HepG2 (cell line): ENCODE results near the gene NRL. TPM values are rescaled to one million over a fixed set of nuclear protein-coding genes. Genes with fewer than 3 reads are reported as not detected.
A peak's percentile ranks its signal among the peaks of the same experiment; 100 is the strongest.

ENCODE experiments used
- CEBPB ChIP-seq: IDR thresholded peaks from 2 replicates; pipeline ENCODE4 v1.6.1; 2011; ENCODE audit warnings: low read depth, low read length, improper control_type of control experiment, borderline replicate concordance
- DBP ChIP-seq: sonication (generic); formaldehyde crosslinking; IDR thresholded peaks from 2 replicates; pipeline ENCODE4 v1.4.0; 2020; ENCODE audit warnings: missing genetic modification reagents; ENCODE audit errors: not compliant biosample characterization
- E2F5 ChIP-seq: sonication (generic); formaldehyde crosslinking; conservative IDR thresholded peaks from 2 replicates; pipeline ENCODE4 v1.4.0; 2020; ENCODE audit warnings: missing genetic modification reagents
- ETV5 ChIP-seq: IDR thresholded peaks from 2 replicates; pipeline ENCODE4 v1.6.1; 2018; ENCODE audit warnings: missing biosample characterization, missing genetic modification reagents, inconsistent platforms, borderline replicate concordance
- FOXC1 ChIP-seq: sonication (generic); formaldehyde crosslinking; IDR thresholded peaks from 2 replicates; pipeline ENCODE4 v1.8.0; 2022; ENCODE audit warnings: mild to moderate bottlenecking, missing genetic modification reagents, borderline replicate concordance
- HBP1 ChIP-seq: IDR thresholded peaks from 2 replicates; pipeline ENCODE4 v1.6.1; 2016; ENCODE audit warnings: low read depth, control low read depth
- HMG20B ChIP-seq: conservative IDR thresholded peaks from 2 replicates; pipeline ENCODE4 v1.6.1; 2016; ENCODE audit warnings: missing genetic modification reagents, missing compliant biosample characterization
- JDP2 ChIP-seq: sonication (generic); formaldehyde crosslinking; IDR thresholded peaks from 2 replicates; pipeline ENCODE4 v1.8.1; 2022; ENCODE audit warnings: missing genetic modification reagents, borderline replicate concordance
- MLLT10 ChIP-seq: sonication (generic); formaldehyde crosslinking; IDR thresholded peaks from 2 replicates; pipeline ENCODE4 v1.4.0; 2020; ENCODE audit warnings: missing genetic modification reagents
- NR0B2 ChIP-seq: sonication (generic); formaldehyde crosslinking; IDR thresholded peaks from 2 replicates; pipeline ENCODE4 v1.4.0; 2020; ENCODE audit warnings: mild to moderate bottlenecking, missing genetic modification reagents
- PRDM4 ChIP-seq: sonication (generic); formaldehyde crosslinking; IDR thresholded peaks from 2 replicates; pipeline ENCODE4 v1.9.0; 2021; ENCODE audit warnings: missing genetic modification reagents, borderline replicate concordance
- RXRA ChIP-seq: sonication (generic); formaldehyde crosslinking; IDR thresholded peaks from 2 replicates; pipeline ENCODE4 v1.5.1; 2020; ENCODE audit warnings: missing genetic modification reagents
- SP1 ChIP-seq, 2 experiments: fragments of 450-650 bp in 1 of 2; sonication (generic) in 1 of 2; formaldehyde crosslinking in 1 of 2; IDR thresholded peaks; 2 replicates each; pipeline versions ENCODE4 v1.4.0 to v1.6.1; 2016 to 2020; ENCODE audit warnings: missing genetic modification reagents in 1 of 2
- TBL1XR1 ChIP-seq: fragments of 150-350 bp; IDR thresholded peaks from 2 replicates; pipeline ENCODE4 v1.6.1; 2014; ENCODE audit warnings: borderline replicate concordance, low read length; ENCODE audit not compliant: partially characterized antibody
- TBP ChIP-seq: sonication (generic); formaldehyde crosslinking; IDR thresholded peaks from 2 replicates; pipeline ENCODE4 v1.5.0; 2020; ENCODE audit warnings: missing genetic modification reagents
- ZBTB2 ChIP-seq: sonication (generic); formaldehyde crosslinking; IDR thresholded peaks from 2 replicates; pipeline ENCODE4 v1.8.0; 2022; ENCODE audit warnings: low read depth, missing genetic modification reagents
- ZFP82 ChIP-seq: sonication (generic); formaldehyde crosslinking; IDR thresholded peaks from 2 replicates; pipeline ENCODE4 v1.5.1; 2020; ENCODE audit warnings: mild to moderate bottlenecking, missing genetic modification reagents, borderline replicate concordance
- ZNF253 ChIP-seq: sonication (generic); formaldehyde crosslinking; IDR thresholded peaks from 2 replicates; pipeline ENCODE4 v1.8.0; 2022; ENCODE audit warnings: mild to moderate bottlenecking, missing genetic modification reagents, borderline replicate concordance
- ZNF326 ChIP-seq: sonication (generic); formaldehyde crosslinking; IDR thresholded peaks from 2 replicates; pipeline ENCODE4 v1.4.0; 2020; ENCODE audit warnings: missing genetic modification reagents, borderline replicate concordance
- ZNF350 ChIP-seq: sonication (generic); formaldehyde crosslinking; IDR thresholded peaks from 2 replicates; pipeline ENCODE4 v1.4.0; 2020; ENCODE audit warnings: mild to moderate bottlenecking, low read depth, missing genetic modification reagents, borderline replicate concordance
- ZNF501 ChIP-seq: sonication (generic); formaldehyde crosslinking; IDR thresholded peaks from 2 replicates; pipeline ENCODE4 v1.5.1; 2020; ENCODE audit warnings: mild to moderate bottlenecking, moderate library complexity, missing genetic modification reagents
- polyA plus RNA-seq, 8 experiments: library from polyadenylated mRNA; depleted of rRNA in 3 of 8; stranded (reverse) in 7 of 8; unstranded in 1 of 8; fragments of >200 nt; fragmentation: Illumina TruSeq in 4 of 8; extraction: Trizol in 4 of 8; gene quantifications; 2 replicates each; pipeline versions ENCODE4 v1.2.1 to v1.2.3, GENCODE V29; 2011 to 2016; ENCODE audit warnings: low read depth in 4 of 8, missing spikeins in 1 of 8, mixed read lengths in 1 of 8; ENCODE audit not compliant: insufficient read depth in 1 of 8
- total RNA-seq, 5 experiments: library from RNA; depleted of rRNA; stranded (reverse); fragments of >200 nt; fragmentation: Illumina TruSeq; extraction: Trizol; gene quantifications; 2 replicates each; pipeline ENCODE4 v1.2.3, GENCODE V29; 2016; ENCODE audit warnings: low read depth in 1 of 5

NRL gene
- total and polyA plus RNA-seq, 2 of the 13 experiments (the other 11 are each of a cell fraction or from before 2014, with no cell fraction given), result 2.5 to 4.7 TPM

GRCh38 chr14:24058260-24058950, 56.3 kb downstream of the NRL start (continued):
- no peak for TF ChIP-seq ZNF326
- no peak for TF ChIP-seq ZNF253 (CRISPR knock-in tag)
- no peak for TF ChIP-seq RXRA (CRISPR knock-in tag)
- no peak for TF ChIP-seq PRDM4 (CRISPR knock-in tag)
- no peak for TF ChIP-seq CEBPB
- TF ChIP-seq ZNF501 (CRISPR knock-in tag), result peak; percentile 69
- 0 out of 2 replicates have a peak, but pooled peaks have one; percentile 32 for TF ChIP-seq E2F5 (CRISPR knock-in tag)
- no peak for TF ChIP-seq NR0B2 (CRISPR knock-in tag)
- TF ChIP-seq SP1 (IDR thresholded peaks at IDR 0.05), result no peak
- peak; percentile 18; the same call in 1 of the 2 replicates for TF ChIP-seq SP1 (CRISPR knock-in tag; IDR thresholded peaks at IDR 0.05)
- TF ChIP-seq TBP (CRISPR knock-in tag), result no peak
- TF ChIP-seq ETV5 (CRISPR knock-in tag), result peak; percentile 34; the same call in 1 of the 2 replicates
- TF ChIP-seq HBP1, result peak; percentile 82; the same call in 1 of the 2 replicates
- TF ChIP-seq ZNF350 (CRISPR knock-in tag), result peak; percentile 85
- TF ChIP-seq JDP2 (CRISPR knock-in tag), result no peak
- 0 out of 2 replicates have a peak, but pooled peaks have one; percentile 53 for TF ChIP-seq HMG20B (CRISPR knock-in tag)
- TF ChIP-seq MLLT10 (CRISPR knock-in tag), result no peak
- peak; percentile 62 for TF ChIP-seq TBL1XR1
- peak; percentile 92; the same call in 1 of the 2 replicates for TF ChIP-seq FOXC1 (CRISPR knock-in tag)
- no peak for TF ChIP-seq ZBTB2 (CRISPR knock-in tag)
- TF ChIP-seq ZFP82 (CRISPR knock-in tag), result no peak
- no peak for TF ChIP-seq DBP (CRISPR knock-in tag)
